ENCODE measurements around the gene SENP6.

The SENP6 gene

DNA sequence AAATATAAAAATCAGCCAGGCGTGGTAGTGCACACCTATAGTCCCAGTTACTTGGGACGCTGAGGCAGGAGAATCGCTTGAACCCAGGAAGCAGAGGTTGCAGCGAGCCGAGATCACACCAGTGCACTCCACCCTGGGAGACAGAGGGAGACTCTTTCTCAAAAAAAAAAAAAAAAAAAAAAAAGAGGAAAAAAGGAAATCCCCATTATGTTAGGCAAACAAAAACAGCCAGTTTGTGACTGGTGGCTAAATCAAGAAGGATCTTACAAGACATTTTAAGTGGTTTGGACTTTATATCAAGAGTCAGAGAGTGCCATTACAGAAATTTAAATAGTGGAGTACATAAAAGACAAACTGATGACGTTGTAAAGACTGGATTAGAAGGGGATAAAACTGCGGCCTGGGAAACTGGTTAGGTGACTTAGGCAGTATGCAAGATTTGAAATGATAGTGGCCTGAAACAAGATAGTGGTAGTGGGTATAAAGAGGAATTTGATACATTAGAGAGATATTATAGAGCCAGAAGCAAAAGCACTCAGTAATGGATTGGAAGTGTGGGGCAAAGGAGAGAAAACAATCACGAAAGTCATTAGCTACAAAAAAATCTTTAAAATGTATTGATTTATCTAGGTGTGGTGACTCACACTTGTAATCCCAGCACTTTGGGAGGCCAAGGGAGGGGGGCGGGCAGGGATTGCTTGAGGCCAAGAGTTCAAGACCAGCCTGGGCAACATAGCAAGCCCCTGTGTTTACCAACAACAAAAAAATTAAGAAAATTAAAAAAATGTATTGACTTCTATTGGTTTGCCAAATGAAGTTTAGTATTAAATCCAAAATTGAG is 145.7 kb downstream of the SENP6 start:
- no peak for DNase-seq

DNA sequence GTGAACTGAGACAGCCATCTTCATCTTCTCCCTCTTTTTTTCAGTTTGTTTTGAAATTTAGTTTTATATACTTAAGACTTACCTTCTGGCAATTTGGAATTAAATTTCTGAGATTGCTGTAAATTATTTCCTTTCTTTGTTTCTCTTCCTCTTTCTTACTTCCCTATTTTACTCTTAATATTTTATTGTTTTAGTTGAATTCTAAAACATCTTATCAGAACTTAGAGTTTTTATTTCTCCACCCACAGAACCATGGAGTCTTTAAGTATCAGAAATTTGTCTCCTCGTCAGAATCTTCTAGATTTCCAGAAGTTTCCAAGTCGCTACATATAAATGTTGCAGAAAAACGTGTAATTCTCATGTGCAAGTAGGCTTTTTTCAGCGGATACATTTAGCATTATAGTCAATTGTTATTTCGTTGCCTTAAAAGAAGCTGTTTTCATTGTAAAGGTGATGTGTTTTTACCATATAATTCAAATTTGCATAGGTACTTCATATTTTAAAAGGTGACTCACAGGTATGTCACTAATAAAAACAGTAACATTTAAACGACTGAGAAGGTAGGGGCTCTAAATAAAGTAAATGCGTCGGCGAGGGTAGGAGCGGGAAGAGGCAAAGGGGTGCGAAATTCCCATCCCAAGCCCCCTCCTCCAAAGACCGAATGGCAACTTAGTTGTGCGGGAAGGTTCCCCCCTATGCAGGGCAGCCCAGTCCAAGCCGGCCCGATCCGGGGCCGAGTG is 146.5 kb downstream of the SENP6 start:
- no peak for DNase-seq

DNA sequence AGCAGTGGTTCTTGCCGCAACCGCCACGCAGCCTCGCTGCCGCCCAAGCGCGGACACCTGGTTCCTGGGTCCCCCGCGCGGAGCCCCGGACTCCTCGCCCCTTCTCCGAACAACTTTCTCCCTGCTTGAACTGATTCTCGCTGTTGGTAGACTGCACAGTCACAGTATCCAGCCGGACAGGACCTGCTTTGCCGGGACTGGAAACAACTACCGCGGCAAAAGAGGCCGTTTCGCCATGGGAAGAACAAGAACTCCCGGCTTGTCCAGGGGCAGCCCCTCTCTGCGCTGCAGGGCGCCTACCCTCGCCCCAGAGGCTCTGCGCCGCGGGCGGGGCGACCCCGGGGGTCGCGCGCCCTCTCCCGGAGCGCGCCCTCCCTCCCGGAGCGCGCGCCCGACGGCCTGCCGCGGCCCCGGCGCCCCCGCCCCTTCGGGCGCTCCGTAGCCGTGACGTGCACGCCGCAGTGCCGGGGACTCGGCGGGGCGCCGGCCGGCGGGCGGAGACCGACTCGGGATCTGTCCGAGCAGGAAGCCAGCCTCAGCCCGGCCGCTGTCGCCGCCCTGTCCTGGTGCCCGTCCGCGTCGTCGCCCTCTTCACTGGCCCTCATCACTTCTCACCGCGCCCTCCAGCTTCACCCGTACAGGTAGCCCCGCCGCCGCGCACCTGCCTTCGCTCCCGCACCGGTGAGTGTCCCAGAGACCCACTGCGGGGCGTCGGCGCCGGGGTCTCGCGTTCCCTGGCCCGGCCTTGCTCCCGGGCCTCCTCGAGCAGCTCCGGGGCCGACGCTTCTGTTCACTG is 147.3 kb downstream of the SENP6 start, which contains the start of gene MYO6:
TSS of gene MYO6 (plus strand) at position 497 of the 796 bp plus-strand sequence. CDS start 68,309 bp downstream, outside the sequence.
- DNase-seq = peak; percentile 11 to 90 (median 67)

DNA sequence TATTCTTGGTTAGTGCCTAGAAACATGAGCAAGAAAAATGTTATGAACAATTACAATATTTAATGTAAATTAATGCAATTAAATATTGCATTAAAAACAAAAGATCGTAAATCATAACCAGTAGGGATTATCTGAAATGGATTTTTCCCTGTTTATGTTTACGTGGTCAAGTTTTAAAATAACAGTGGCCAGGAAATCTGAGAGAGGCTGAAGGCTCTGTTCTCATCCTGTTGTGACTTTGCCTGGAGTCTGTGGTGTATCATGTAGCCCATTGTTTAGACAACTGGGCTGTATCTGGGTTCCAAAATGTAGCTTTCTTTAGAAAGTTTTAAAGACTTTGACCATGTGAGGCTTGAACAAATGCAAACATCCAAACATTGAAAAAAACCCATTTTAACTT is 149.8 kb downstream of the SENP6 start:
- DNase-seq = no peak

DNA sequence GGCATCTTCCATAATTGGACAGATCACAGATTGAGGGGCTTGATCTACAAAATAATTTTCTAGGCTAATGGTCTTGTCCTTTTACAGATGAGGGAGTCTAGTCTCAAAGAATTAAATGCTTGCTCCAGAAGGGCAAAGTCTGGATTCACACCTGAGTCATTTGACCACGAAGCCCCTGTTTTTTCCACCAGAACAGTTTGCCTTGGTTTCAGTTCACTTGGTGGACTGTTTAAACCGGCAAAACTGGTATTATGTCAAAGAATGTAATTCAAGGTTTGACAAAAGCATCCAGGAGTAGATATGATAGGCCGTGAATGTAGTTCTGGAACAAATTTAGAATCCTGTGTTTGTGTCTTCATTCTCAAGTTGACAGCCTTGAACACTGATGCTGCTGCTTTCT is 150.7 kb downstream of the SENP6 start:
- no peak for DNase-seq

DNA sequence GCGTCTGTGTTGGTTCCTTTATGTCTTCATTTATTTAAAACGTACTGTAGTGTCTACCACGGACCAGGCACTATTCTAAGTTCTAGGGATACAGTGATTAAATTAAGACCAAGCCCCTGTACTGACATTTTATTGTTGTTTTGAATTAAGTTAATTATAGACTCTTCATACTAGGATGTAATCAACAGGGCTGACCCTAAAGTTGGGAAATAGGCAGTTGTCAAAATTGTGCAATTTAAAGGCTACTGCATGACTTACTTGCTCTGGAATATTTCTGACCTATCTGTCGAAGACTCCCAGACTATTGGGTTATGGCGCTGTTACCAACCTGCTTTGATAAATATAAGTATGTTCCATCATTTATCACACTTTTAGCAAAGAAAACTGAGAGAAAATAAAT is 154.0 kb downstream of the SENP6 start:
- DNase-seq = no peak

DNA sequence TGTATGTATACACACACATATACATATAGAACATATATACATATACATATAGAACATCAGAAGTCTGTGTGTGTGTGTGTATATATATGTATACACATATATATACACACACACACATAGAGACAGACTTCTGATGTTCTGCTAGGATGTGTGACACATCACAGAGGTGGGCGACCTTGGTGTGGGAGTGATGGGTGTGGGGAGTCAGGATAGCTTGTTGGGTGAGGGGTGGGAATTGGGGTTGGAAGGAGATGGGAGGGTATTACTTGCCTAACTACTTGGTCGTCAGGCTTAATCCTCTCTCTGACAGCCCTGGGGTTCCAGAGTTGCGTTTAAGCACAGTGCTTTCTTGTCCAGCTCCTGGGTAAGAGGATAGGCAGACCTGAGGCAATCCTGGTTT is 155.6 kb downstream of the SENP6 start:
- DNase-seq = no peak

DNA sequence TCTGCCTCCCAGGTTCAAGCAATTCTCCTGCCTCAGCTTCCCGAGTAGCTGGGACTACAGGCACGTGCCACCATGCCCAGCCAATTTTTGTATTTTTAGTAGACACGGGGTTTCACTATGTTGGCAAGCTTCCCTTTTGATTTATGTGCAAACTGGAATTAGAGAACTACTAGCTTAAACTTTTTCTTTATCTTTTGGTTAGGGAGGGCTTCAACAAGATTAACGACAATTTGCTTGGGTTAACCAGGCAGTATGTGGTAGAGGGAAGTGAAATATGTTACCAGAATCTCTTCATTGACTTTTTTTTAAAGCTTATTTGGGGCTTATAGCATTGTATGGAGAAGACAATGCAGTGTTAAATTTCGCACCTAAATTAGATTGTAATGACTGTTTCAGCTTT is 156.4 kb downstream of the SENP6 start:
- no peak for DNase-seq

DNA sequence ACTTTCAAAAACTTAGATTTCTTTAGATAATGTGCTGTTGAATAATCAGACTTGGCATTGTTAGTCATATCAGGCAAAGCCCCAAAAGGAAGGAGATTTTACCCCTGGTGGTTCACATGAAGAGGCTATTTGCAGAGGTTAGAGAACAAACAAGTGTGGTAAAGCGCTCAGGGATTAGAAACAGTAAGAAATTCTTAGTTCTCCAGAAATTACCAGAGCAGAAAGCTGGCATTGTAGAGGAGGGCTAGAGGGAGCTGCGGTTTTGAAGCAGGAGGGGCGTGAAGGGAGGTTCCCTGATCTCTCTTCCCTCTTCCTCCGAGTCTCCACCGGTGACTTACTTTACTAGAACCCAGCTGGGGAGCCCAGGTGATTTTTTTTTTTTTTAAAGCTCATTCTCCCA is 157.5 kb downstream of the SENP6 start:
- no peak for DNase-seq

DNA sequence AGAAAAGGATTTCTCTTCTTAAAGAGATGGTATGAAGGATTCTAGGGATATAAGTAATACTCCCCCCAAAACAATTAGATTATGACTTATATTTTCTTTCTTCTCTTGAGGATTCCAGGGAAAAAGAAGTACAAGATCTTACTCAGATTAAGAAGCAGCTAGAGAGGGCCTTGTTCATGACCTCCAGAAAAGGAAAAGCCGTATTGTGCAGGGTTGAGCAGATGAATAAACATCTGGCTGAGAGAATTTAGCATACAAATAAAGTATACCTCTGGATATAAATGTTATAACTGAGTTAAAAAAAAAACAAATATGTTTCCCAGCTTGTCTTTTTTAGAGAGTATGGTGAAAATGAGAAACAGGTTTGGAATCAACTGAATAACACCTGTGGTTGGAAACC is 158.6 kb downstream of the SENP6 start:
- DNase-seq = no peak

DNA sequence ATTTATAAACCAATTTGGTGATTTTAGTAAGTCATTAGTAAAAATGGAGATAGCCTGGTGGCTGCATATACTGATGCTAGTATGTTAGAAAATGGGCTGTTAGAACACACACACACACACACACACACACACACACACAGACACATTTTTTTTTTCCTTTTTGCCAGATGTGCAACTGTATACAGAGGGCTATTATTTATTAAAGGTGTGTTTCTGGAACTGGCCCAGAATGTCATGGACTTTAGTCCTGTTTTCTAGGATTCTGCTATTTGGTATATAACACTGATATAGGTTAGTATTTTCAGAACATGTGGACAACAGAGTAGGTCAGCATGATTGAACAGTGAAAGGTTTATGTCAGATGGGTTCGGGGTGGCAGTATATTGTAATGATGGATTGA is 159.8 kb downstream of the SENP6 start:
- DNase-seq = no peak

DNA sequence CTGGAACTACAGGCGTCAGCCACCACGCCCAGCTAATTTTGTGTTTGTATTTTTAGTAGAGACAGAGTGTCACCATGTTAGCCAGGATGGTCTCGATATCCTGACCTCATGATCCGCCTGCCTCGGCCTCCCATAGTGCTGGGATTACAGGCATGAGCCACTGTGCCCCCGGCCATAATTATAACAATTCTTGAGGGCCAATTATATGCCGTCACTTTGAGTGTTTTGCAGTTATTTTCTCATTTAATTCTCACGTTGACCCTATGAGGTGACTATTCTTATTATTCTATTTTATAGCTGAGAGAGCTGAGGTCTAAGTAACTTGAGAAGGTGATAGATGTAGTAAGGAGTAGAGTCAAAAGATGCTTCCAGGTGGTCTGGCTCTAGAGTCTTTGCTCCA is 160.4 kb downstream of the SENP6 start:
- no peak for DNase-seq

DNA sequence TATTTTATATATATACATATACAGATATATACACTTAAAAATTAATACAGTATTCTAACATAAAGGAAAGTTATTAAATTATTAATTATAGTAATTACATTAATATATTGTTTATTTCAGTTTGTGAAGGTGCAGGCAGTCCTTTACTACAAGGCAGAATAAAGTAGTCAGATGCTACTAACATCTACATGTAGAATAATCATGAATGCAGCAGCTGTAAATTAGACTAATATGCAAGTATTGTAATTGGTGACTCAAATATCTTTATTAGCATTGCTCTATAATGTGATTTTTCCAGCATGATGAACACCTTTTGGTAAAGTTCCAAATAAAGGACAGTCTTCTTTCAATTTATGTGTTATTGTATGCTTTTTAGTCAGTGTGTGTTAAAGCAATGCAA is 164.7 kb downstream of the SENP6 start:
- no peak for DNase-seq

All from hypothalamus (tissue), 51 donors.